Lower leg skin (tissue), 3 donors: ENCODE data around the gene ROBO1.

Experiments
- POLR2A ChIP-seq, 2 donors: fragments of 450-650 bp; IDR thresholded peaks; one replicate each; pipeline ENCODE4 v1.6.1; 2016 to 2017; ENCODE audit warnings: antibody characterized with exemption in 2 of 2, mild to moderate bottlenecking in 1 of 2, moderate library complexity in 1 of 2
- TF ChIP-seq, protein P1 (sequence below), 3 donors: fragments of 450-650 bp; IDR thresholded peaks; one replicate each; pipeline ENCODE4 v1.5.1; 2016; ENCODE audit warnings: antibody characterized with exemption in 3 of 3, mild to moderate bottlenecking in 3 of 3, moderate library complexity in 2 of 3

DNA sequence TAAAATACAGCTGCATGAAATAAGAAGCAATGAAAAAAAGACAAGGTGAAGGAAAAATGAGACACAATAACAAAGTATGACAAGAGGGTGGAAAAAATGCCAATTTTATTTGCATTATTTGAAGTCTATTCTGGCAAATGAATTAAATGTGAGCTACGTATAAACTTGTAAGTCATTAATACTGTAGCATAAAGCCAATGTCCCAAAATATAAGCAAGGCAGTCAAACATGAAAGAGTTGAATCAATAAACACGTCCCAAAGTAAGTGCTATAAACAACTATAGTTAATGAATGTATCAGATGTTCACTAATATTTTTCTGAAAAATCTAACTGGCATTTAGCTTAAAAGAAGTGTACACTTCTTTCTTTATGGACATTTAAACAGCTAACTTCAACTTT lies 481.9 kb downstream of the ROBO1 start:
- TF ChIP-seq, protein P1, sequence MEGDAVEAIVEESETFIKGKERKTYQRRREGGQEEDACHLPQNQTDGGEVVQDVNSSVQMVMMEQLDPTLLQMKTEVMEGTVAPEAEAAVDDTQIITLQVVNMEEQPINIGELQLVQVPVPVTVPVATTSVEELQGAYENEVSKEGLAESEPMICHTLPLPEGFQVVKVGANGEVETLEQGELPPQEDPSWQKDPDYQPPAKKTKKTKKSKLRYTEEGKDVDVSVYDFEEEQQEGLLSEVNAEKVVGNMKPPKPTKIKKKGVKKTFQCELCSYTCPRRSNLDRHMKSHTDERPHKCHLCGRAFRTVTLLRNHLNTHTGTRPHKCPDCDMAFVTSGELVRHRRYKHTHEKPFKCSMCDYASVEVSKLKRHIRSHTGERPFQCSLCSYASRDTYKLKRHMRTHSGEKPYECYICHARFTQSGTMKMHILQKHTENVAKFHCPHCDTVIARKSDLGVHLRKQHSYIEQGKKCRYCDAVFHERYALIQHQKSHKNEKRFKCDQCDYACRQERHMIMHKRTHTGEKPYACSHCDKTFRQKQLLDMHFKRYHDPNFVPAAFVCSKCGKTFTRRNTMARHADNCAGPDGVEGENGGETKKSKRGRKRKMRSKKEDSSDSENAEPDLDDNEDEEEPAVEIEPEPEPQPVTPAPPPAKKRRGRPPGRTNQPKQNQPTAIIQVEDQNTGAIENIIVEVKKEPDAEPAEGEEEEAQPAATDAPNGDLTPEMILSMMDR (IDR thresholded peaks at IDR 0.05): no peak
- no peak for TF ChIP-seq POLR2A (IDR thresholded peaks at IDR 0.05)
